WTC11 (cell line): ENCODE results near the gene HINT3. TPM values are rescaled to one million over a fixed set of nuclear protein-coding genes. Genes with fewer than 3 reads are reported as not detected.
A peak's percentile ranks its signal among the peaks of the same experiment; 100 is the strongest.

ENCODE experiments used
- ATAC-seq: fragments of 200-7000 bp; cut with Tn5 transposase; 2 replicates; pipeline ENCODE4 v1.10.0; 2021; ENCODE audit warnings: mild to moderate bottlenecking, moderate library complexity
- CTCF ChIA-PET: fragments of 300-600 bp; sonication (Branson Sonifier 250); formaldehyde crosslinking; loops from one replicate; lab custom pipeline; 2021; ENCODE audit warnings: antibody characterized with exemption; lab: Charles Lee
- POLR2A ChIA-PET: fragments of 350-600 bp; sonication (Branson Sonifier 250); formaldehyde crosslinking; loops from one replicate; lab custom pipeline; 2021; ENCODE audit warnings: antibody characterized with exemption; lab: Charles Lee
- DNase-seq: peaks from one replicate; pipeline ENCODE4 v3.0.0; 2021; ENCODE audit warnings: low spot score
- H3K27ac Mint-ChIP-seq: 2 replicates; pipeline ENCODE4 v1.8.0; 2021; ENCODE audit warnings: mixed read lengths
- H3K27me3 Mint-ChIP-seq: 2 replicates; pipeline ENCODE4 v1.8.0; 2021; ENCODE audit warnings: low read depth, mild to moderate bottlenecking, moderate library complexity, mixed read lengths
- H3K36me3 Mint-ChIP-seq: 2 replicates; pipeline ENCODE4 v1.8.0; 2021; ENCODE audit warnings: mixed read lengths
- H3K4me1 Mint-ChIP-seq: 2 replicates; pipeline ENCODE4 v1.8.0; 2022; ENCODE audit warnings: mixed read lengths
- H3K4me3 Mint-ChIP-seq: 2 replicates; pipeline ENCODE4 v1.8.0; 2021; ENCODE audit warnings: mild to moderate bottlenecking, moderate library complexity, mixed read lengths
- H3K9me3 Mint-ChIP-seq: 2 replicates; pipeline ENCODE4 v1.8.0; 2021; ENCODE audit warnings: mixed read lengths
- GTF2I ChIP-seq: fragments of 250-450 bp; sonication (Bioruptor Pico); conservative IDR thresholded peaks from 2 replicates; pipeline ENCODE4 v1.4.0; 2021; ENCODE audit warnings: mild to moderate bottlenecking
- JUN ChIP-seq: sonication (generic); formaldehyde crosslinking; IDR thresholded peaks from 2 replicates; pipeline ENCODE4 v1.8.0; 2023; ENCODE audit warnings: mild to moderate bottlenecking, missing genetic modification reagents
- PRRX2 ChIP-seq: fragments of 250-450 bp; sonication (Bioruptor Pico); IDR thresholded peaks from 2 replicates; pipeline ENCODE4 v1.8.0; 2021; ENCODE audit warnings: mild to moderate bottlenecking
- SMAD4 ChIP-seq: sonication (generic); formaldehyde crosslinking; IDR thresholded peaks from 2 replicates; pipeline ENCODE4 v1.8.0; 2022; ENCODE audit warnings: mild to moderate bottlenecking, missing genetic modification reagents
- TCF7 ChIP-seq: sonication (generic); formaldehyde crosslinking; IDR thresholded peaks from 2 replicates; pipeline ENCODE4 v1.8.0; 2022; ENCODE audit warnings: mild to moderate bottlenecking, low read depth, missing genetic modification reagents, moderate library complexity
- ZBTB21 ChIP-seq: sonication (generic); formaldehyde crosslinking; IDR thresholded peaks from 2 replicates; pipeline ENCODE4 v1.8.1; 2023; ENCODE audit warnings: mild to moderate bottlenecking, missing genetic modification reagents, borderline replicate concordance
- ZNF317 ChIP-seq: sonication (generic); formaldehyde crosslinking; IDR thresholded peaks from 2 replicates; pipeline ENCODE4 v1.8.1; 2023; ENCODE audit warnings: low read depth, mild to moderate bottlenecking, moderate library complexity, missing genetic modification reagents, borderline replicate concordance
- ZNF671 ChIP-seq: fragments of 250-450 bp; sonication (Bioruptor Pico); IDR thresholded peaks from 2 replicates; pipeline ENCODE4 v1.8.0; 2021; ENCODE audit warnings: mild to moderate bottlenecking
- total RNA-seq: library from RNA; stranded (reverse); gene quantifications from 3 replicates; pipeline ENCODE4 v1.2.3, GENCODE V29; 2021
- TF ChIP-seq, protein P1 (sequence below): sonication (generic); formaldehyde crosslinking; IDR thresholded peaks from 2 replicates; pipeline ENCODE4 v1.8.0; 2022; ENCODE audit warnings: mild to moderate bottlenecking, missing genetic modification reagents
- TF ChIP-seq, protein P2 (sequence below): fragments of 250-450 bp; sonication (Bioruptor Pico); IDR thresholded peaks from 2 replicates; pipeline ENCODE4 v2.1.2; 2022; ENCODE audit warnings: mild to moderate bottlenecking, moderate library complexity
- TF ChIP-seq, protein P3 (sequence below): sonication (generic); formaldehyde crosslinking; IDR thresholded peaks from 2 replicates; pipeline ENCODE4 v1.8.0; 2023; ENCODE audit warnings: missing genetic modification reagents
- TF ChIP-seq, protein P4 (sequence below): sonication (generic); formaldehyde crosslinking; IDR thresholded peaks from 2 replicates; pipeline ENCODE4 v1.8.0; 2023; ENCODE audit warnings: missing genetic modification reagents, mild to moderate bottlenecking, borderline replicate concordance
- TF ChIP-seq, protein P5 (sequence below): fragments of 250-450 bp; sonication (Bioruptor Pico); IDR thresholded peaks from 2 replicates; pipeline ENCODE4 v1.9.0; 2021; ENCODE audit warnings: mild to moderate bottlenecking
- TF ChIP-seq, protein P6 (sequence below): sonication (generic); formaldehyde crosslinking; conservative IDR thresholded peaks from 2 replicates; pipeline ENCODE4 v1.8.1; 2022; ENCODE audit warnings: mild to moderate bottlenecking, missing genetic modification reagents

Gene HINT3
- total RNA-seq, 1 experiment from 2014 or later = 9.4 TPM

DNA sequence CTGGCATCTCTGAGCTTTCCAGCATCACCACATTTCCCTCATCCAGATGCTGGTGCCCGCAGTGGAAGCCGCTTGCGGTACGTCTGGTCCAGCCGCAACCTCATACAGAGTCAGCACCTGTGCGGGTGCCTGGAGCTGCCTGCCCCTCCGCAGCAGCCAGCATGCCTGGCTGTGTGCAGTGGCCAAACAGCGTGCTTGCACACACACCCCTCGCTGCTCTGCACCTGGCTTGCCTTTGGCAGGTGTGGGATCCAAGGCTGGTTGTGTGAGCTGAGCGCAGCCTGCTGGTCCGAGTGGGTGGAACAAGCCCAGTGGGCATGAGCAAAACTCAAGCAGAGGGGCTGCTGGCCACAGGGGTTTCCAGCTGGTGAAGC, 3.1 kb upstream of the HINT3 start:
- peak; percentile 75 for DNase-seq
- H3K27me3 Mint-ChIP-seq = no peaks in the 10 kb centered on the region; the same call in 1 of the 2 replicates
- TF ChIP-seq ZNF671 (CRISPR knock-in tag) = no peak
- TF ChIP-seq PRRX2 = no peak
- TF ChIP-seq, protein P1, sequence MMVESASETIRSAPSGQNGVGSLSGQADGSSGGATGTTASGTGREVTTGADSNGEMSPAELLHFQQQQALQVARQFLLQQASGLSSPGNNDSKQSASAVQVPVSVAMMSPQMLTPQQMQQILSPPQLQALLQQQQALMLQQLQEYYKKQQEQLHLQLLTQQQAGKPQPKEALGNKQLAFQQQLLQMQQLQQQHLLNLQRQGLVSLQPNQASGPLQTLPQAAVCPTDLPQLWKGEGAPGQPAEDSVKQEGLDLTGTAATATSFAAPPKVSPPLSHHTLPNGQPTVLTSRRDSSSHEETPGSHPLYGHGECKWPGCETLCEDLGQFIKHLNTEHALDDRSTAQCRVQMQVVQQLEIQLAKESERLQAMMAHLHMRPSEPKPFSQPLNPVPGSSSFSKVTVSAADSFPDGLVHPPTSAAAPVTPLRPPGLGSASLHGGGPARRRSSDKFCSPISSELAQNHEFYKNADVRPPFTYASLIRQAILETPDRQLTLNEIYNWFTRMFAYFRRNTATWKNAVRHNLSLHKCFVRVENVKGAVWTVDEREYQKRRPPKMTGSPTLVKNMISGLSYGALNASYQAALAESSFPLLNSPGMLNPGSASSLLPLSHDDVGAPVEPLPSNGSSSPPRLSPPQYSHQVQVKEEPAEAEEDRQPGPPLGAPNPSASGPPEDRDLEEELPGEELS (CRISPR knock-in tag) = 0 out of 2 replicates have a peak, but pooled peaks have one; percentile 31
- TF ChIP-seq JUN (CRISPR knock-in tag) = no peak
- no peak for TF ChIP-seq SMAD4 (CRISPR knock-in tag)
- TF ChIP-seq, all 79 proteins: peak for 1
- H3K4me1 Mint-ChIP-seq = peaks cover 7% of the 10 kb centered on the region
- peaks cover 9% of the 10 kb centered on the region for H3K9me3 Mint-ChIP-seq
- peak; percentile 64 for ATAC-seq
- ChIA-PET CTCF (interaction anchor here (0.5 to 3.8 kb wide), 31 partner anchors 9 to 1313 kb away, joined by 3 to 46 read pairs (median 4); partner anchors contain the start of genes HDDC2, NCOA7, RNF146 and TRMT11), POLR2A (interaction anchor here (0.7 to 1.8 kb wide), 2 partner anchors 163 to 172 kb away, joined by 3 to 6 read pairs; partner anchors contain the start of gene NCOA7)
- peaks cover 4% of the 10 kb centered on the region; the same call in 1 of the 2 replicates for H3K36me3 Mint-ChIP-seq
- no peak overlapping the region for H3K4me3 Mint-ChIP-seq
- no peak overlapping the region for H3K27ac Mint-ChIP-seq

DNA sequence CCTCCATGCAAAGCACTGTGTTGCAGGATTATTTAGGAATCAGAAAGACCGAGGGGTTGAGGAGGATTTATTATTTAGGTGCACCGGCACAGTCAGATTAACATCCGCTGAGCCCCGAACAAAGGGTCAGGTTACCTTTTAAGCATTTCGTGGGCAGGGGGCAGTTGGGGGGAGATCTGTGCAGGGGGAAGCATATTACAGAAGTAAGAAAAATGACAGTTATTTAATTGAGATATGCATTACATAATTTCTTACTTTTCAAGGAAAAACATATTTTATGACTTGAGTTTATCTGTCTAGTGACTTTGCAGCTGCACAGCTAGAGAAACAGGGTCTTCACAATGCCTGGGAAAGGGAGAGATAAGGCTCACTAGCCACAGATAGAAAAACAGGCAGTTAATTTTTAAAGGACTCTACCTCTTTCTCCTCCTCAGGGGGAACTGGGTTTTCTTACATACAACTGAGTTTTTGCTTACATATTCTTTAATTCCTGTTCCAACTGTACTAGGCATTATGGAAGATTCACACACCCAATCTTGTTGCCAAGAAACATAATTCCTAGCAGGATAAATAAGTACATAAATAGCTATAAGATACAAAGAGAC, 1.7 kb upstream of the HINT3 start:
- TF ChIP-seq GTF2I (CRISPR knock-in tag) (no peak), ZNF317 (no peak), ZBTB21 (CRISPR knock-in tag) (no peak)
- TF ChIP-seq, protein P2, sequence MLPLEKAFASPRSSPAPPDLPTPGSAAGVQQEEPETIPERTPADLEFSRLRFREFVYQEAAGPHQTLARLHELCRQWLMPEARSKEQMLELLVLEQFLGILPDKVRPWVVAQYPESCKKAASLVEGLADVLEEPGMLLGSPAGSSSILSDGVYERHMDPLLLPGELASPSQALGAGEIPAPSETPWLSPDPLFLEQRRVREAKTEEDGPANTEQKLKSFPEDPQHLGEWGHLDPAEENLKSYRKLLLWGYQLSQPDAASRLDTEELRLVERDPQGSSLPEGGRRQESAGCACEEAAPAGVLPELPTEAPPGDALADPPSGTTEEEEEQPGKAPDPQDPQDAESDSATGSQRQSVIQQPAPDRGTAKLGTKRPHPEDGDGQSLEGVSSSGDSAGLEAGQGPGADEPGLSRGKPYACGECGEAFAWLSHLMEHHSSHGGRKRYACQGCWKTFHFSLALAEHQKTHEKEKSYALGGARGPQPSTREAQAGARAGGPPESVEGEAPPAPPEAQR (CRISPR knock-in tag) = no peak
- TF ChIP-seq, all 79 proteins: peak for 0
- peaks cover 9% of the 10 kb centered on the region for H3K9me3 Mint-ChIP-seq
- DNase-seq = no peak
- H3K4me3 Mint-ChIP-seq = no peak overlapping the region
- CTCF ChIA-PET = interaction anchor here (2.0 to 2.9 kb wide), 3 partner anchors 16 to 97 kb away, joined by 9 to 17 read pairs (median 14); no protein-coding TSS in a partner anchor
- H3K27me3 Mint-ChIP-seq = no peaks in the 10 kb centered on the region; the same call in 1 of the 2 replicates
- ATAC-seq = no peak
- peaks cover 4% of the 10 kb centered on the region; the same call in 1 of the 2 replicates for H3K36me3 Mint-ChIP-seq
- peaks cover 5% of the 10 kb centered on the region for H3K4me1 Mint-ChIP-seq
- H3K27ac Mint-ChIP-seq = no peak overlapping the region
- POLR2A ChIA-PET = interaction anchor here (3.1 kb wide), 1 partner anchor 164 kb away, joined by 14 read pairs; the partner anchor contains the start of gene NCOA7

DNA sequence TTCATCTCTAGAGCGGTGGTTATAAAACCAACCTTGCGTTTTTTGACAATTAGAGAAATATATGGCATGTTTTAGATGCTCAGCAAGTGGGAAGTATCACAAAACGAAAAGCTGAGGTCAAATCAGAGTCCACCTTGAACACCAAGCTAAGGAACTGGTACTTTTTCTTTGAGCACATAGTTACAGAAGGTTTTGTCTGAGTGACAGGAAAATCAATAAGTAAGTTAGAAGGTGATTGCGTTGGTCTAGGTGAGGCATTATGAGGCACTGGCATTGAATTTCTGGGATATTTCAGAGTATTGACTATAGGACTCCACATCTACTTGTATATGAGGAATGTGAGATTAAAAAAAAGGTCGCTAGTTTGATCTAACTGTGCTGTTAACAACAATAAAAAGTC, 597 bp upstream of the HINT3 start:
- Mint-ChIP-seq H3K9me3 (peaks cover 9% of the 10 kb centered on the region), H3K4me1 (peaks cover 4% of the 10 kb centered on the region; the same call in 1 of the 2 replicates), H3K36me3 (peaks cover 4% of the 10 kb centered on the region; the same call in 1 of the 2 replicates), H3K27ac (no peak overlapping the region; the same call in 1 of the 2 replicates), H3K4me3 (no peak overlapping the region), H3K27me3 (no peaks in the 10 kb centered on the region; the same call in 1 of the 2 replicates)
- CTCF ChIA-PET = interaction anchor here (0.6 to 3.0 kb wide), 51 partner anchors 8 to 1342 kb away, joined by 3 to 42 read pairs (median 4); partner anchors contain the start of genes NCOA7 and TRMT11
- TF ChIP-seq, protein P3, sequence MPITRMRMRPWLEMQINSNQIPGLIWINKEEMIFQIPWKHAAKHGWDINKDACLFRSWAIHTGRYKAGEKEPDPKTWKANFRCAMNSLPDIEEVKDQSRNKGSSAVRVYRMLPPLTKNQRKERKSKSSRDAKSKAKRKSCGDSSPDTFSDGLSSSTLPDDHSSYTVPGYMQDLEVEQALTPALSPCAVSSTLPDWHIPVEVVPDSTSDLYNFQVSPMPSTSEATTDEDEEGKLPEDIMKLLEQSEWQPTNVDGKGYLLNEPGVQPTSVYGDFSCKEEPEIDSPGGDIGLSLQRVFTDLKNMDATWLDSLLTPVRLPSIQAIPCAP (CRISPR knock-in tag) = no peak
- TF ChIP-seq, protein P4, sequence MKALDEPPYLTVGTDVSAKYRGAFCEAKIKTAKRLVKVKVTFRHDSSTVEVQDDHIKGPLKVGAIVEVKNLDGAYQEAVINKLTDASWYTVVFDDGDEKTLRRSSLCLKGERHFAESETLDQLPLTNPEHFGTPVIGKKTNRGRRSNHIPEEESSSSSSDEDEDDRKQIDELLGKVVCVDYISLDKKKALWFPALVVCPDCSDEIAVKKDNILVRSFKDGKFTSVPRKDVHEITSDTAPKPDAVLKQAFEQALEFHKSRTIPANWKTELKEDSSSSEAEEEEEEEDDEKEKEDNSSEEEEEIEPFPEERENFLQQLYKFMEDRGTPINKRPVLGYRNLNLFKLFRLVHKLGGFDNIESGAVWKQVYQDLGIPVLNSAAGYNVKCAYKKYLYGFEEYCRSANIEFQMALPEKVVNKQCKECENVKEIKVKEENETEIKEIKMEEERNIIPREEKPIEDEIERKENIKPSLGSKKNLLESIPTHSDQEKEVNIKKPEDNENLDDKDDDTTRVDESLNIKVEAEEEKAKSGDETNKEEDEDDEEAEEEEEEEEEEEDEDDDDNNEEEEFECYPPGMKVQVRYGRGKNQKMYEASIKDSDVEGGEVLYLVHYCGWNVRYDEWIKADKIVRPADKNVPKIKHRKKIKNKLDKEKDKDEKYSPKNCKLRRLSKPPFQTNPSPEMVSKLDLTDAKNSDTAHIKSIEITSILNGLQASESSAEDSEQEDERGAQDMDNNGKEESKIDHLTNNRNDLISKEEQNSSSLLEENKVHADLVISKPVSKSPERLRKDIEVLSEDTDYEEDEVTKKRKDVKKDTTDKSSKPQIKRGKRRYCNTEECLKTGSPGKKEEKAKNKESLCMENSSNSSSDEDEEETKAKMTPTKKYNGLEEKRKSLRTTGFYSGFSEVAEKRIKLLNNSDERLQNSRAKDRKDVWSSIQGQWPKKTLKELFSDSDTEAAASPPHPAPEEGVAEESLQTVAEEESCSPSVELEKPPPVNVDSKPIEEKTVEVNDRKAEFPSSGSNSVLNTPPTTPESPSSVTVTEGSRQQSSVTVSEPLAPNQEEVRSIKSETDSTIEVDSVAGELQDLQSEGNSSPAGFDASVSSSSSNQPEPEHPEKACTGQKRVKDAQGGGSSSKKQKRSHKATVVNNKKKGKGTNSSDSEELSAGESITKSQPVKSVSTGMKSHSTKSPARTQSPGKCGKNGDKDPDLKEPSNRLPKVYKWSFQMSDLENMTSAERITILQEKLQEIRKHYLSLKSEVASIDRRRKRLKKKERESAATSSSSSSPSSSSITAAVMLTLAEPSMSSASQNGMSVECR = no peak
- TF ChIP-seq TCF7 (CRISPR knock-in tag) = no peak
- TF ChIP-seq, protein P5, sequence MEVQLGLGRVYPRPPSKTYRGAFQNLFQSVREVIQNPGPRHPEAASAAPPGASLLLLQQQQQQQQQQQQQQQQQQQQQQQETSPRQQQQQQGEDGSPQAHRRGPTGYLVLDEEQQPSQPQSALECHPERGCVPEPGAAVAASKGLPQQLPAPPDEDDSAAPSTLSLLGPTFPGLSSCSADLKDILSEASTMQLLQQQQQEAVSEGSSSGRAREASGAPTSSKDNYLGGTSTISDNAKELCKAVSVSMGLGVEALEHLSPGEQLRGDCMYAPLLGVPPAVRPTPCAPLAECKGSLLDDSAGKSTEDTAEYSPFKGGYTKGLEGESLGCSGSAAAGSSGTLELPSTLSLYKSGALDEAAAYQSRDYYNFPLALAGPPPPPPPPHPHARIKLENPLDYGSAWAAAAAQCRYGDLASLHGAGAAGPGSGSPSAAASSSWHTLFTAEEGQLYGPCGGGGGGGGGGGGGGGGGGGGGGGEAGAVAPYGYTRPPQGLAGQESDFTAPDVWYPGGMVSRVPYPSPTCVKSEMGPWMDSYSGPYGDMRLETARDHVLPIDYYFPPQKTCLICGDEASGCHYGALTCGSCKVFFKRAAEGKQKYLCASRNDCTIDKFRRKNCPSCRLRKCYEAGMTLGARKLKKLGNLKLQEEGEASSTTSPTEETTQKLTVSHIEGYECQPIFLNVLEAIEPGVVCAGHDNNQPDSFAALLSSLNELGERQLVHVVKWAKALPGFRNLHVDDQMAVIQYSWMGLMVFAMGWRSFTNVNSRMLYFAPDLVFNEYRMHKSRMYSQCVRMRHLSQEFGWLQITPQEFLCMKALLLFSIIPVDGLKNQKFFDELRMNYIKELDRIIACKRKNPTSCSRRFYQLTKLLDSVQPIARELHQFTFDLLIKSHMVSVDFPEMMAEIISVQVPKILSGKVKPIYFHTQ (CRISPR knock-in tag) = no peak
- TF ChIP-seq, protein P6, sequence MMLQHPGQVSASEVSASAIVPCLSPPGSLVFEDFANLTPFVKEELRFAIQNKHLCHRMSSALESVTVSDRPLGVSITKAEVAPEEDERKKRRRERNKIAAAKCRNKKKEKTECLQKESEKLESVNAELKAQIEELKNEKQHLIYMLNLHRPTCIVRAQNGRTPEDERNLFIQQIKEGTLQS (CRISPR knock-in tag) = no peak
- POLR2A ChIA-PET = interaction anchor here (1.0 to 3.1 kb wide), 3 partner anchors 8 to 166 kb away, joined by 3 to 14 read pairs (median 11); partner anchors contain the start of genes NCOA7 and TRMT11
- ATAC-seq (no peak), DNase-seq (no peak)
